ENCODE data around the gene ZNF117. TPM values are rescaled to one million over a fixed set of nuclear protein-coding genes. Genes with fewer than 3 reads are reported as not detected.
"Not testable (repeated sequence)": the region's sequence is repeated elsewhere in the genome, so short reads cannot be mapped to it uniquely, and the experiment has no call there.

The ZNF117 gene
- total RNA-seq, 1 donor from 2014 or later: 34.0 TPM

GRCh38 chr7:64938540-64938939 is 52.3 kb downstream of the ZNF117 start:
- Mint-ChIP-seq H3K36me3 (ENCODE audit: unreplicated experiment) (no peaks in the 10 kb centered on the region), H3K4me3 (ENCODE audit: unreplicated experiment) (no peak overlapping the region), H3K27me3 (ENCODE audit: unreplicated experiment) (no peaks in the 10 kb centered on the region), H3K4me1 (ENCODE audit: low read depth, unreplicated experiment) (no peaks in the 10 kb centered on the region), H3K9me3 (ENCODE audit: unreplicated experiment) (no peaks in the 10 kb centered on the region), H3K27ac (ENCODE audit: unreplicated experiment) (no peak overlapping the region)
- no peak for TF ChIP-seq CTCF (IDR thresholded peaks at IDR 0.05; ENCODE audit: partially characterized antibody, unreplicated experiment)
- DNase-seq: no peak

- no peak for DNase-seq
- Mint-ChIP-seq H3K4me3 (ENCODE audit: unreplicated experiment) (no peak overlapping the region), H3K9me3 (ENCODE audit: unreplicated experiment) (peaks cover 2% of the 10 kb centered on the region), H3K4me1 (ENCODE audit: low read depth, unreplicated experiment) (no peaks in the 10 kb centered on the region), H3K27ac (ENCODE audit: unreplicated experiment) (no peak overlapping the region), H3K27me3 (ENCODE audit: unreplicated experiment) (no peaks in the 10 kb centered on the region), H3K36me3 (ENCODE audit: unreplicated experiment) (peaks cover 4% of the 10 kb centered on the region)
- TF ChIP-seq CTCF (IDR thresholded peaks at IDR 0.05; ENCODE audit: partially characterized antibody, unreplicated experiment): no peak
Observed at GRCh38 chr7:64934478-64934877, 56.4 kb downstream of the ZNF117 start.

GRCh38 chr7:64928252-64929187 is 62.3 kb downstream of the ZNF117 start:
- H3K27me3 Mint-ChIP-seq (ENCODE audit: unreplicated experiment); H3K4me3 Mint-ChIP-seq (ENCODE audit: unreplicated experiment); H3K4me1 Mint-ChIP-seq (ENCODE audit: low read depth, unreplicated experiment); H3K27ac Mint-ChIP-seq (ENCODE audit: unreplicated experiment); DNase-seq: not testable (repeated sequence)
- peaks cover 13% of the 10 kb centered on the region for H3K9me3 Mint-ChIP-seq (ENCODE audit: unreplicated experiment)
- peaks cover 46% of the 10 kb centered on the region for H3K36me3 Mint-ChIP-seq (ENCODE audit: unreplicated experiment)

Other genes starting within 250 kb of the ZNF117 start
- 31.7 TPM for gene ZNF138, start 196.6 kb downstream of the ZNF117 start, total RNA-seq (ENCODE audit: unreplicated experiment)
- 9.6 TPM for gene ZNF273, start 87.8 kb downstream of the ZNF117 start, total RNA-seq (ENCODE audit: unreplicated experiment)
- 70.6 TPM for gene ERV3-1, start 15.7 kb upstream of the ZNF117 start, total RNA-seq (ENCODE audit: unreplicated experiment)

All from glutamatergic neuron (in vitro differentiated cells).